Urinary bladder (tissue), 4 donors: ENCODE data around the gene THSD7B. TPM values are rescaled to one million over a fixed set of nuclear protein-coding genes. Genes with fewer than 3 reads are reported as not detected.

Experiments
- DNase-seq: peaks from one replicate; pipeline ENCODE4 v3.0.0-alpha.2; 2015; ENCODE audit errors: extremely low spot score
- H3K27ac ChIP-seq: one replicate; pipeline ENCODE4 v1.5.1; 2013; ENCODE audit warnings: low read depth, mild to moderate bottlenecking, moderate library complexity
- H3K36me3 ChIP-seq: one replicate; pipeline ENCODE4 v1.6.1; 2013; ENCODE audit warnings: mild to moderate bottlenecking, moderate library complexity; ENCODE audit not compliant: insufficient read depth
- H3K4me1 ChIP-seq: one replicate; pipeline ENCODE4 v1.6.1; 2013; ENCODE audit warnings: mild to moderate bottlenecking, moderate library complexity; ENCODE audit not compliant: insufficient read depth
- H3K4me3 ChIP-seq: one replicate; pipeline ENCODE4 v1.5.1; 2013; ENCODE audit warnings: low read depth, low read length
- WGBS: extraction: QIAGEN DNeasy Blood & Tissue Kit; methylation state at CpG from one replicate; pipeline ENCODE4 v1.1.7; 2013; 5-methylcytosine and 5-hydroxymethylcytosine counted together
- polyA plus RNA-seq: library from polyadenylated mRNA; stranded (reverse); fragments of 200-250 nt; gene quantifications from one replicate; pipeline ENCODE4 v1.2.3, GENCODE V29; 2013
- total RNA-seq: library from RNA; depleted of rRNA; stranded (reverse); fragments of >200 nt; gene quantifications from one replicate; pipeline ENCODE4 v1.2.3, GENCODE V29; 2014
- donor health status: healthy with polysubstance abuse.
- donor health status: healthy.

Gene THSD7B
- total and polyA plus RNA-seq, 2 donors, result 0.11 to 4.0 TPM

GRCh38 chr2:137229834-137230233 is 464.5 kb downstream of the THSD7B start:
- Histone ChIP-seq H3K27ac (no peak overlapping the region), H3K36me3 (no peaks in the 10 kb centered on the region), H3K4me1 (no peaks in the 10 kb centered on the region), H3K4me3 (no peak overlapping the region)
- DNase-seq, result no peak
- 63% methylated on average over 5 of the region's 5 CpGs for WGBS

- Histone ChIP-seq H3K27ac (no peak overlapping the region), H3K4me1 (no peaks in the 10 kb centered on the region), H3K36me3 (no peaks in the 10 kb centered on the region), H3K4me3 (no peak overlapping the region)
- no peak for DNase-seq
- WGBS, result 68% methylated on average over 4 of the region's 4 CpGs
These were observed 466.3 kb downstream of the THSD7B start for GRCh38 chr2:137231628-137232027.

GRCh38 chr2:137232076-137232475 is 466.7 kb downstream of the THSD7B start:
- no peaks in the 10 kb centered on the region for H3K36me3 ChIP-seq
- no peaks in the 10 kb centered on the region for H3K4me1 ChIP-seq
- no peak overlapping the region for H3K4me3 ChIP-seq
- no peak for DNase-seq
- WGBS, result 57% methylated on average over 2 of the region's 2 CpGs
- H3K27ac ChIP-seq, result no peak overlapping the region

- DNase-seq, result no peak
- WGBS, result 80% methylated on average over 3 of the region's 3 CpGs
- H3K36me3 ChIP-seq, result no peaks in the 10 kb centered on the region
- no peak overlapping the region for H3K27ac ChIP-seq
- H3K4me3 ChIP-seq, result no peak overlapping the region
- no peaks in the 10 kb centered on the region for H3K4me1 ChIP-seq
These were observed 467.7 kb downstream of the THSD7B start for GRCh38 chr2:137233091-137233490.

GRCh38 chr2:137237055-137237454 is 471.7 kb downstream of the THSD7B start:
- no peaks in the 10 kb centered on the region for H3K4me1 ChIP-seq
- DNase-seq, result no peak
- 81% methylated on average over 4 of the region's 4 CpGs for WGBS
- H3K27ac ChIP-seq, result no peak overlapping the region
- no peak overlapping the region for H3K4me3 ChIP-seq
- H3K36me3 ChIP-seq, result no peaks in the 10 kb centered on the region

GRCh38 chr2:137238065-137238464 is 472.7 kb downstream of the THSD7B start:
- Histone ChIP-seq H3K4me1 (no peaks in the 10 kb centered on the region), H3K36me3 (no peaks in the 10 kb centered on the region), H3K27ac (no peak overlapping the region), H3K4me3 (no peak overlapping the region)
- no peak for DNase-seq
- 79% methylated on average over 3 of the region's 3 CpGs for WGBS

GRCh38 chr2:137249463-137250130 is 484.3 kb downstream of the THSD7B start:
- DNase-seq, result no peak
- 38% methylated on average over 4 of the region's 4 CpGs for WGBS
- Histone ChIP-seq H3K4me3 (no peak overlapping the region), H3K36me3 (no peaks in the 10 kb centered on the region), H3K27ac (no peak overlapping the region), H3K4me1 (no peaks in the 10 kb centered on the region)

- Histone ChIP-seq H3K27ac (no peak overlapping the region), H3K36me3 (no peaks in the 10 kb centered on the region), H3K4me3 (no peak overlapping the region), H3K4me1 (no peaks in the 10 kb centered on the region)
- no peak for DNase-seq
- 84% methylated on average over 3 of the region's 3 CpGs for WGBS
These were observed 485.1 kb downstream of the THSD7B start for GRCh38 chr2:137250401-137250800.

- Histone ChIP-seq H3K36me3 (no peaks in the 10 kb centered on the region), H3K4me1 (no peaks in the 10 kb centered on the region), H3K4me3 (no peak overlapping the region), H3K27ac (no peak overlapping the region)
- no peak for DNase-seq
- 63% methylated on average over 3 of the region's 3 CpGs for WGBS
These were observed 485.7 kb downstream of the THSD7B start for GRCh38 chr2:137251045-137251444.

GRCh38 chr2:137252934-137253333 is 487.6 kb downstream of the THSD7B start:
- Histone ChIP-seq H3K4me1 (no peaks in the 10 kb centered on the region), H3K27ac (no peak overlapping the region), H3K36me3 (no peaks in the 10 kb centered on the region), H3K4me3 (no peak overlapping the region)
- DNase-seq, result no peak

GRCh38 chr2:137254052-137254451 is 488.7 kb downstream of the THSD7B start:
- no peak for DNase-seq
- no peaks in the 10 kb centered on the region for H3K36me3 ChIP-seq
- 67% methylated on average over 1 of the region's 1 CpG for WGBS

GRCh38 chr2:137255345-137255744 is 490.0 kb downstream of the THSD7B start:
- Histone ChIP-seq H3K4me1 (no peaks in the 10 kb centered on the region), H3K36me3 (no peaks in the 10 kb centered on the region), H3K4me3 (no peak overlapping the region), H3K27ac (no peak overlapping the region)
- DNase-seq, result no peak
- 72% methylated on average over 2 of the region's 2 CpGs for WGBS

More at GRCh38 chr2:137254052-137254451, 488.7 kb downstream of the THSD7B start:
- no peak overlapping the region for H3K4me3 ChIP-seq
- H3K27ac ChIP-seq, result no peak overlapping the region
- no peaks in the 10 kb centered on the region for H3K4me1 ChIP-seq

- WGBS, result 82% methylated on average over 1 of the region's 1 CpG
- no peak for DNase-seq
- no peaks in the 10 kb centered on the region for H3K4me1 ChIP-seq
- H3K36me3 ChIP-seq, result no peaks in the 10 kb centered on the region
- no peak overlapping the region for H3K4me3 ChIP-seq
- no peak overlapping the region for H3K27ac ChIP-seq
These were observed 490.6 kb downstream of the THSD7B start for GRCh38 chr2:137255990-137256389.

GRCh38 chr2:137261881-137262585 is 496.7 kb downstream of the THSD7B start:
- H3K27ac ChIP-seq, result no peak overlapping the region
- no peaks in the 10 kb centered on the region for H3K4me1 ChIP-seq
- 65% methylated on average over 3 of the region's 3 CpGs for WGBS
- DNase-seq, result no peak
- H3K36me3 ChIP-seq, result no peaks in the 10 kb centered on the region
- H3K4me3 ChIP-seq, result no peak overlapping the region
